Uterus (tissue), 2 donors: Measurements from ENCODE around the gene ZNF536.

ENCODE experiments used
- POLR2A ChIP-seq, 2 donors: fragments of 450-650 bp; IDR thresholded peaks; one replicate each; pipeline ENCODE4 v1.6.1; 2016; ENCODE audit warnings: antibody characterized with exemption in 2 of 2, mild to moderate bottlenecking in 1 of 2, moderate library complexity in 1 of 2
- TF ChIP-seq, protein P1 (sequence below), 4 experiments: fragments of 200-600 bp in 2 of 4; fragments of 450-650 bp in 2 of 4; sonication (generic) in 2 of 4; IDR thresholded peaks; one replicate each; pipeline ENCODE4 v1.5.1; 2016 to 2019; ENCODE audit warnings: antibody characterized with exemption in 4 of 4, mild to moderate bottlenecking in 2 of 4, moderate library complexity in 1 of 4

DNA sequence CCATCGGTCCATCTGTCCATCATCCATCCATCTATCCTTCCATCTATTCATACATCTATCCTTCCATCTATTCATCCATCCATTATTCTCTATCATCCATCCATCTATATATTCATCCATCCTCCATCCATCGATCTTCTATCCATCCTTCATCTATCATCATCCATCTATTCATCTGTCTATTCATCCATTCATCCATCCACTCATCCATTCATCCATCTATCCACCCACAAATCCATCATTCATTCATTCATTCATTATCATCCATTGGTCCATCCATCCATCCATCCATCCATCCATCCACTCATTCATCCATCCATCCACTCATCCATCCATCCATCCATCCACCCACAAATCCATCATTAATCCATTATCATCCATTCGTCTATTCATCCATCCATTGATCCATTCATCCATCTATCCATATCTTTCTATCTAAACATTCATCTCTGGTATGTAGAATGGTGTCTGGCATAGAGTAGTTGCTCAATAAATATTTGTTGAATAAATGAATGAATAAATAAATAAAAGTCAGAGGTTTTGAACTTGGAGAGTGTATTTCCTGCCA lies 36.6 kb downstream of the ZNF536 start:
- TF ChIP-seq, protein P1, sequence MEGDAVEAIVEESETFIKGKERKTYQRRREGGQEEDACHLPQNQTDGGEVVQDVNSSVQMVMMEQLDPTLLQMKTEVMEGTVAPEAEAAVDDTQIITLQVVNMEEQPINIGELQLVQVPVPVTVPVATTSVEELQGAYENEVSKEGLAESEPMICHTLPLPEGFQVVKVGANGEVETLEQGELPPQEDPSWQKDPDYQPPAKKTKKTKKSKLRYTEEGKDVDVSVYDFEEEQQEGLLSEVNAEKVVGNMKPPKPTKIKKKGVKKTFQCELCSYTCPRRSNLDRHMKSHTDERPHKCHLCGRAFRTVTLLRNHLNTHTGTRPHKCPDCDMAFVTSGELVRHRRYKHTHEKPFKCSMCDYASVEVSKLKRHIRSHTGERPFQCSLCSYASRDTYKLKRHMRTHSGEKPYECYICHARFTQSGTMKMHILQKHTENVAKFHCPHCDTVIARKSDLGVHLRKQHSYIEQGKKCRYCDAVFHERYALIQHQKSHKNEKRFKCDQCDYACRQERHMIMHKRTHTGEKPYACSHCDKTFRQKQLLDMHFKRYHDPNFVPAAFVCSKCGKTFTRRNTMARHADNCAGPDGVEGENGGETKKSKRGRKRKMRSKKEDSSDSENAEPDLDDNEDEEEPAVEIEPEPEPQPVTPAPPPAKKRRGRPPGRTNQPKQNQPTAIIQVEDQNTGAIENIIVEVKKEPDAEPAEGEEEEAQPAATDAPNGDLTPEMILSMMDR (IDR thresholded peaks at IDR 0.05) = no peak
- no peak for TF ChIP-seq POLR2A (IDR thresholded peaks at IDR 0.05)
